ENCODE results near the gene NTRK1. TPM values are rescaled to one million over a fixed set of nuclear protein-coding genes. Genes with fewer than 3 reads are reported as not detected.

NTRK1 gene
- total RNA-seq, 1 experiment from 2014 or later = not detected

DNA sequence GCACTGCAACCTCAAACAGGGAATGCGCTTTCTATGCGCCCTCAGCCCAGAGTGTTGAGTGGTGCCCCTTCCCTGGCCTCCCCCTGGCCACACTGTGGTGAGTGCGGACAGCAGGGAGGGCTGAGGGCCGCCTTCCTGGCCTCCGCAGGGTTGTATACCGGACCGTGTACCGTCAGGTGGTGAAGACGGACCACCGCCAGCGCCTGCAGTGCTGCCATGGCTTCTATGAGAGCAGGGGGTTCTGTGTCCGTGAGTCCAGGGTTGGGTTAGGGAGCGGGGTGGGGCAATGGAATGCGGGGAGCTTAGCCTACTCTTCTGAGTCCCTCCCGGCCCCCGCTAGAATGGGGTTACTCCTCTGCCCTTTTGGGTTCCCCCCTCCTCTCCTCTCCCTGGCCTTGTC, 44.5 kb downstream of the NTRK1 start:
- POLR2A ChIA-PET (ENCODE audit: unreplicated experiment) = no interaction called here
- H3K36me3 ChIP-seq (ENCODE audit: low read depth) = no peaks in the 10 kb centered on the region
- intact Hi-C loops (cut with micrococcal nuclease; ENCODE audit: unreplicated experiment) = no loop called here
- TF ChIP-seq, protein P1, sequence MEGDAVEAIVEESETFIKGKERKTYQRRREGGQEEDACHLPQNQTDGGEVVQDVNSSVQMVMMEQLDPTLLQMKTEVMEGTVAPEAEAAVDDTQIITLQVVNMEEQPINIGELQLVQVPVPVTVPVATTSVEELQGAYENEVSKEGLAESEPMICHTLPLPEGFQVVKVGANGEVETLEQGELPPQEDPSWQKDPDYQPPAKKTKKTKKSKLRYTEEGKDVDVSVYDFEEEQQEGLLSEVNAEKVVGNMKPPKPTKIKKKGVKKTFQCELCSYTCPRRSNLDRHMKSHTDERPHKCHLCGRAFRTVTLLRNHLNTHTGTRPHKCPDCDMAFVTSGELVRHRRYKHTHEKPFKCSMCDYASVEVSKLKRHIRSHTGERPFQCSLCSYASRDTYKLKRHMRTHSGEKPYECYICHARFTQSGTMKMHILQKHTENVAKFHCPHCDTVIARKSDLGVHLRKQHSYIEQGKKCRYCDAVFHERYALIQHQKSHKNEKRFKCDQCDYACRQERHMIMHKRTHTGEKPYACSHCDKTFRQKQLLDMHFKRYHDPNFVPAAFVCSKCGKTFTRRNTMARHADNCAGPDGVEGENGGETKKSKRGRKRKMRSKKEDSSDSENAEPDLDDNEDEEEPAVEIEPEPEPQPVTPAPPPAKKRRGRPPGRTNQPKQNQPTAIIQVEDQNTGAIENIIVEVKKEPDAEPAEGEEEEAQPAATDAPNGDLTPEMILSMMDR (conservative IDR thresholded peaks at IDR 0.05) = no peak
- no peak for TF ChIP-seq EZH2 (IDR thresholded peaks at IDR 0.05; ENCODE audit: low read depth)
- H3K27me3 ChIP-seq (ENCODE audit: insufficient read depth, low read depth) = no peaks in the 10 kb centered on the region
- H3K79me2 ChIP-seq (ENCODE audit: low read depth) = no peaks in the 10 kb centered on the region
- H3K9me3 ChIP-seq (ENCODE audit: insufficient read depth, low read depth) = no peaks in the 10 kb centered on the region
- H3K4me1 ChIP-seq (replicated peaks; ENCODE audit: insufficient read depth) = 0 out of 2 replicates have a peak, but pooled peaks cover 10% of the 10 kb centered on the region
- no peak overlapping the region for H2AFZ ChIP-seq
- no peak overlapping the region for H3K4me3 ChIP-seq
- no peaks in the 10 kb centered on the region for H3K9me2 ChIP-seq (ENCODE audit: insufficient read depth)
- no peaks in the 10 kb centered on the region for H3F3A ChIP-seq (ENCODE audit: insufficient read depth, low read depth)
- H3K27ac ChIP-seq = no peak overlapping the region
- CTCF ChIA-PET = no interaction called here
- H4K20me1 ChIP-seq (ENCODE audit: insufficient read depth) = no peaks in the 10 kb centered on the region
- H3K4me2 ChIP-seq = no peak overlapping the region
- no peak for DNase-seq
- no TSS peak for BruUV-seq (replicated peaks)

- Histone ChIP-seq H3K9me3 (ENCODE audit: insufficient read depth, low read depth) (no peaks in the 10 kb centered on the region), H3K79me2 (ENCODE audit: low read depth) (no peaks in the 10 kb centered on the region), H3K27me3 (ENCODE audit: insufficient read depth, low read depth) (no peaks in the 10 kb centered on the region), H3F3A (ENCODE audit: insufficient read depth, low read depth) (no peaks in the 10 kb centered on the region), H4K20me1 (ENCODE audit: insufficient read depth) (no peaks in the 10 kb centered on the region), H2AFZ (no peak overlapping the region), H3K36me3 (ENCODE audit: low read depth) (no peaks in the 10 kb centered on the region), H3K27ac (no peak overlapping the region), H3K4me1 (replicated peaks; ENCODE audit: insufficient read depth) (0 out of 2 replicates have a peak, but pooled peaks cover 10% of the 10 kb centered on the region), H3K4me2 (no peak overlapping the region), H3K9me2 (ENCODE audit: insufficient read depth) (no peaks in the 10 kb centered on the region), H3K4me3 (no peak overlapping the region)
- intact Hi-C loops (cut with micrococcal nuclease; ENCODE audit: unreplicated experiment) = no loop called here
- ChIA-PET CTCF (no interaction called here), POLR2A (ENCODE audit: unreplicated experiment) (no interaction called here)
- DNase-seq = no peak
- no peak for TF ChIP-seq EZH2 (IDR thresholded peaks at IDR 0.05; ENCODE audit: low read depth)
- TF ChIP-seq, protein P1 (conservative IDR thresholded peaks at IDR 0.05) = no peak
- no TSS peak for BruUV-seq (replicated peaks)
Measured at GRCh38 chr1:156905651-156906050, 45.0 kb downstream of the NTRK1 start.

GRCh38 chr1:156906206-156906906, 45.7 kb downstream of the NTRK1 start:
- intact Hi-C loops (cut with micrococcal nuclease; ENCODE audit: unreplicated experiment) = no loop called here
- no peak for TF ChIP-seq EZH2 (IDR thresholded peaks at IDR 0.05; ENCODE audit: low read depth)
- TF ChIP-seq, protein P1 (conservative IDR thresholded peaks at IDR 0.05) = no peak
- no peaks in the 10 kb centered on the region for H4K20me1 ChIP-seq (ENCODE audit: insufficient read depth)
- H3K4me1 ChIP-seq (replicated peaks; ENCODE audit: insufficient read depth) = 0 out of 2 replicates have a peak, but pooled peaks cover 10% of the 10 kb centered on the region
- no peaks in the 10 kb centered on the region for H3K79me2 ChIP-seq (ENCODE audit: low read depth)
- H3K27ac ChIP-seq = no peak overlapping the region
- no peak for DNase-seq
- H3K4me2 ChIP-seq = no peak overlapping the region
- H3K4me3 ChIP-seq = no peak overlapping the region
- H3F3A ChIP-seq (ENCODE audit: insufficient read depth, low read depth) = no peaks in the 10 kb centered on the region
- H2AFZ ChIP-seq = no peak overlapping the region
- H3K9me3 ChIP-seq (ENCODE audit: insufficient read depth, low read depth) = no peaks in the 10 kb centered on the region
- ChIA-PET POLR2A (ENCODE audit: unreplicated experiment) (no interaction called here), CTCF (interaction anchor here (0.5 to 0.6 kb wide), 2 partner anchors 11 to 14 kb away, joined by 7 to 22 read pairs; no protein-coding TSS in a partner anchor)
- no peaks in the 10 kb centered on the region for H3K9me2 ChIP-seq (ENCODE audit: insufficient read depth)
- H3K36me3 ChIP-seq (ENCODE audit: low read depth) = no peaks in the 10 kb centered on the region
- no TSS peak for BruUV-seq (replicated peaks)
- H3K27me3 ChIP-seq (ENCODE audit: insufficient read depth, low read depth) = no peaks in the 10 kb centered on the region

Data from PC-9 (cell line).